Neural cell (in vitro differentiated cells): ENCODE data around the gene DENND5A.
"Not testable (repeated sequence)": the region's sequence is repeated elsewhere in the genome, so short reads cannot be mapped to it uniquely, and the experiment has no call there.

ENCODE experiments used
- CTCF ChIP-seq: fragments of 450-650 bp; IDR thresholded peaks from 2 replicates; pipeline ENCODE4 v1.5.1; 2014; ENCODE audit warnings: antibody characterized with exemption, mild to moderate bottlenecking, moderate library complexity; ENCODE audit not compliant: poor library complexity, severe bottlenecking
- EP300 ChIP-seq: fragments of 450-650 bp; conservative IDR thresholded peaks from 2 replicates; pipeline ENCODE4 v1.6.1; 2014; ENCODE audit warnings: antibody characterized with exemption, mild to moderate bottlenecking, moderate library complexity; ENCODE audit not compliant: poor library complexity, severe bottlenecking
- EZH2 ChIP-seq: fragments of 200-600, 300-800 bp; shearing (Covaris generic), sonication (generic); IDR thresholded peaks from 2 replicates; pipeline ENCODE4 v1.6.1; 2014; ENCODE audit warnings: antibody characterized with exemption, low read length, borderline replicate concordance, mild to moderate bottlenecking; ENCODE audit not compliant: insufficient read depth, poor library complexity, severe bottlenecking
- MXI1 ChIP-seq: fragments of 450-650 bp; conservative IDR thresholded peaks from 2 replicates; pipeline ENCODE4 v1.6.1; 2014; ENCODE audit warnings: antibody characterized with exemption, mild to moderate bottlenecking; ENCODE audit not compliant: poor library complexity, severe bottlenecking
- POLR2AphosphoS5 ChIP-seq: IDR thresholded peaks from 2 replicates; pipeline ENCODE4 v1.6.1; 2012
- RAD21 ChIP-seq: fragments of 450-650 bp; conservative IDR thresholded peaks from 2 replicates; pipeline ENCODE4 v1.6.1; 2014; ENCODE audit warnings: antibody characterized with exemption, mild to moderate bottlenecking, moderate library complexity
- REST ChIP-seq: IDR thresholded peaks from 2 replicates; pipeline ENCODE4 v1.6.1; 2012; ENCODE audit warnings: borderline replicate concordance
- SMC3 ChIP-seq: fragments of 450-650 bp; conservative IDR thresholded peaks from 2 replicates; pipeline ENCODE4 v1.6.1; 2014; ENCODE audit warnings: antibody characterized with exemption, mild to moderate bottlenecking, moderate library complexity; ENCODE audit not compliant: poor library complexity

GRCh38 chr11:9260838-9261146 is 4.4 kb downstream of the DENND5A start:
- TF ChIP-seq SMC3, POLR2AphosphoS5, CTCF, RAD21, MXI1, EZH2, EP300, REST: not testable (repeated sequence)
